Calu3 (cell line): ENCODE results near the gene SLC5A10. TPM values are rescaled to one million over a fixed set of nuclear protein-coding genes. Genes with fewer than 3 reads are reported as not detected.

Experiments
- BruUV-seq: library from RNA; stranded (reverse); fragments of 400-500 nt; replicated peaks from 2 replicates; lab custom pipeline; 2021; lab: Mats Ljungman, UMichigan
- CTCF ChIA-PET: fragments of 300-600 bp; sonication (Branson Sonifier 250); formaldehyde crosslinking; loops from one replicate; lab custom pipeline; 2022; ENCODE audit warnings: antibody characterized with exemption; lab: Charles Lee
- DNase-seq: peaks from one replicate; pipeline ENCODE4 v3.0.0; 2022
- H3K27ac Mint-ChIP-seq: one replicate; pipeline ENCODE4 v1.8.0; 2022; ENCODE audit warnings: mixed read lengths; ENCODE audit not compliant: unreplicated experiment
- H3K27me3 Mint-ChIP-seq: one replicate; pipeline ENCODE4 v1.8.0; 2022; ENCODE audit warnings: mixed read lengths; ENCODE audit not compliant: unreplicated experiment
- H3K36me3 Mint-ChIP-seq: one replicate; pipeline ENCODE4 v1.8.0; 2022; ENCODE audit warnings: mild to moderate bottlenecking, moderate library complexity, mixed read lengths; ENCODE audit not compliant: insufficient read depth, unreplicated experiment
- H3K4me1 Mint-ChIP-seq: one replicate; pipeline ENCODE4 v1.8.0; 2022; ENCODE audit warnings: mild to moderate bottlenecking, low read depth, mixed read lengths; ENCODE audit not compliant: unreplicated experiment
- H3K4me3 Mint-ChIP-seq: one replicate; pipeline ENCODE4 v1.8.0; 2022; ENCODE audit warnings: mild to moderate bottlenecking, low read depth, moderate library complexity, mixed read lengths; ENCODE audit not compliant: unreplicated experiment
- H3K9me3 Mint-ChIP-seq: one replicate; pipeline ENCODE4 v1.8.0; 2022; ENCODE audit warnings: low read depth, mixed read lengths; ENCODE audit not compliant: unreplicated experiment
- CTCF ChIP-seq: fragments of 200-600 bp; IDR thresholded peaks from one replicate; pipeline ENCODE4 v1.8.0; 2022; ENCODE audit warnings: antibody characterized with exemption; ENCODE audit not compliant: unreplicated experiment
- intact Hi-C: fragments of 100-400 bp; cut with micrococcal nuclease; formaldehyde crosslinking; loops from one replicate; pipeline ENCODE4 v1.10.0; 2022; ENCODE audit not compliant: unreplicated experiment
- total RNA-seq: library from RNA; stranded (reverse); gene quantifications from 2 replicates; pipeline ENCODE4 v1.2.3, GENCODE V29; 2022

SLC5A10 gene
- total RNA-seq, 1 experiment from 2014 or later = not detected

- Mint-ChIP-seq H3K27ac (no peak overlapping the region), H3K4me3 (no peak overlapping the region), H3K4me1 (peaks cover 6% of the 10 kb centered on the region), H3K27me3 (no peaks in the 10 kb centered on the region), H3K36me3 (peaks cover 7% of the 10 kb centered on the region), H3K9me3 (no peaks in the 10 kb centered on the region)
- no peak for DNase-seq
- intact Hi-C loops = no loop called here
- CTCF ChIA-PET = no interaction called here
- no TSS peak for BruUV-seq
- no peak for TF ChIP-seq CTCF
These were observed 44.5 kb downstream of the SLC5A10 start for GRCh38 chr17:18996458-18996857.

GRCh38 chr17:18997650-18998196 lies 45.8 kb downstream of the SLC5A10 start:
- Mint-ChIP-seq H3K36me3 (peaks cover 15% of the 10 kb centered on the region), H3K27ac (no peak overlapping the region), H3K27me3 (no peaks in the 10 kb centered on the region), H3K9me3 (no peaks in the 10 kb centered on the region), H3K4me3 (no peak overlapping the region), H3K4me1 (peaks cover 18% of the 10 kb centered on the region)
- no TSS peak for BruUV-seq
- TF ChIP-seq CTCF = no peak
- CTCF ChIA-PET = interaction anchor here (0.6 to 0.9 kb wide), 2 partner anchors 14 to 747 kb away, joined by 3 read pairs; no protein-coding TSS in a partner anchor
- no peak for DNase-seq
- intact Hi-C loops = no loop called here

GRCh38 chr17:18999394-18999793 lies 47.4 kb downstream of the SLC5A10 start:
- TF ChIP-seq CTCF = no peak
- Mint-ChIP-seq H3K27ac (no peak overlapping the region), H3K36me3 (peaks cover 25% of the 10 kb centered on the region), H3K9me3 (no peaks in the 10 kb centered on the region), H3K4me1 (peaks cover 16% of the 10 kb centered on the region), H3K27me3 (no peaks in the 10 kb centered on the region), H3K4me3 (no peak overlapping the region)
- intact Hi-C loops = no loop called here
- DNase-seq = no peak
- CTCF ChIA-PET = no interaction called here
- BruUV-seq = no TSS peak

GRCh38 chr17:18999911-19000310 lies 47.9 kb downstream of the SLC5A10 start:
- BruUV-seq = no TSS peak
- intact Hi-C loops = no loop called here
- H3K4me3 Mint-ChIP-seq = no peak overlapping the region
- DNase-seq = no peak
- no peak overlapping the region for H3K27ac Mint-ChIP-seq
- no peaks in the 10 kb centered on the region for H3K27me3 Mint-ChIP-seq
- TF ChIP-seq CTCF = no peak
- H3K9me3 Mint-ChIP-seq = no peaks in the 10 kb centered on the region
- peaks cover 16% of the 10 kb centered on the region for H3K4me1 Mint-ChIP-seq
- H3K36me3 Mint-ChIP-seq = peaks cover 26% of the 10 kb centered on the region
- CTCF ChIA-PET = no interaction called here
